Tibial artery (tissue), 4 donors: ENCODE data around the gene TGIF2LX.
"Not testable (repeated sequence)": the region's sequence is repeated elsewhere in the genome, so short reads cannot be mapped to it uniquely, and the experiment has no call there.

Source experiments
- DNase-seq, 2 donors: peaks; one replicate each; pipeline ENCODE4 v3.0.0-alpha.2; 2019
- H3K27ac ChIP-seq, 2 donors: fragments of 200-600 bp; sonication (generic) in 1 of 2; 1 replicate in 1 of 2; 2 replicates in 1 of 2; pipeline ENCODE4 v1.5.1; 2018 to 2019; ENCODE audit warnings: mild to moderate bottlenecking in 1 of 2
- H3K27me3 ChIP-seq, 2 donors: fragments of 200-600 bp; sonication (generic) in 1 of 2; one replicate each; pipeline versions ENCODE4 v1.5.1 to v1.6.0; 2016 to 2019
- H3K36me3 ChIP-seq, 3 donors: fragments of 200-600 bp; sonication (generic) in 2 of 3; one replicate each; pipeline ENCODE4 v1.5.1; 2016 to 2019; ENCODE audit warnings: mild to moderate bottlenecking in 2 of 3
- H3K4me1 ChIP-seq, 4 donors: fragments of 200-600 bp; sonication (generic) in 2 of 4; 1 replicate in 3 of 4; 2 replicates in 1 of 4; pipeline ENCODE4 v1.5.1; 2016 to 2019
- H3K4me3 ChIP-seq, 2 donors: fragments of 200-600 bp; sonication (generic) in 1 of 2; 1 replicate in 1 of 2; 2 replicates in 1 of 2; pipeline ENCODE4 v1.5.1; 2018 to 2019; ENCODE audit warnings: mild to moderate bottlenecking in 2 of 2
- H3K9me3 ChIP-seq, 3 donors: fragments of 200-600 bp; sonication (generic) in 1 of 3; one replicate each; pipeline ENCODE4 v1.5.1; 2016 to 2019
- intact Hi-C: fragments of 100-400 bp; cut with DNase I; formaldehyde crosslinking; loops from one replicate; pipeline ENCODE4 v1.15.0; 2023; ENCODE audit warnings: low total_unique reads

The TGIF2LX gene

GRCh38 chrX:89921665-89922064 is at the start of gene TGIF2LX:
Gene TGIF2LX, plus strand, starts transcription at chrX:89921908. Its CDS starts 178 bp downstream, at chrX:89922086.
- H3K27me3 ChIP-seq, H3K4me3 ChIP-seq, DNase-seq, H3K4me1 ChIP-seq, H3K9me3 ChIP-seq, H3K27ac ChIP-seq, intact Hi-C loops, H3K36me3 ChIP-seq: not testable (repeated sequence)

GRCh38 chrX:89922338-89922934 is 728 bp downstream of the TGIF2LX start:
- DNase-seq, intact Hi-C loops, H3K4me1 ChIP-seq, H3K36me3 ChIP-seq, H3K27ac ChIP-seq, H3K9me3 ChIP-seq, H3K4me3 ChIP-seq, H3K27me3 ChIP-seq: not testable (repeated sequence)

GRCh38 chrX:89943077-89943476 is 21.4 kb downstream of the TGIF2LX start:
- H3K36me3 ChIP-seq, H3K9me3 ChIP-seq, H3K27ac ChIP-seq, H3K4me1 ChIP-seq, DNase-seq, H3K27me3 ChIP-seq, H3K4me3 ChIP-seq, intact Hi-C loops: not testable (repeated sequence)

GRCh38 chrX:89965588-89965987 is 43.9 kb downstream of the TGIF2LX start:
- H3K27me3 ChIP-seq, H3K27ac ChIP-seq, H3K4me1 ChIP-seq, H3K9me3 ChIP-seq, H3K36me3 ChIP-seq, H3K4me3 ChIP-seq, DNase-seq, intact Hi-C loops: not testable (repeated sequence)
